Upper lobe of left lung (tissue), 4 donors: ENCODE measurements around the gene CCT5.

ENCODE experiments used
- EP300 ChIP-seq, 4 donors: sonication (generic); formaldehyde crosslinking; IDR thresholded peaks; one replicate each; pipeline ENCODE4 v1.5.1; 2017; ENCODE audit warnings: antibody characterized with exemption in 4 of 4, control low read depth in 2 of 4
- POLR2A ChIP-seq, 4 donors: fragments of 450-650 bp; IDR thresholded peaks; one replicate each; pipeline ENCODE4 v1.5.1; 2016 to 2017; ENCODE audit warnings: antibody characterized with exemption in 4 of 4, mild to moderate bottlenecking in 2 of 4
- TF ChIP-seq, protein P1 (sequence below), 6 experiments: fragments of 450-650 bp in 4 of 6; fragments of 200-600 bp in 2 of 6; sonication (generic) in 2 of 6; IDR thresholded peaks; one replicate each; pipeline ENCODE4 v1.5.1; 2016 to 2019; ENCODE audit warnings: antibody characterized with exemption in 6 of 6

DNA sequence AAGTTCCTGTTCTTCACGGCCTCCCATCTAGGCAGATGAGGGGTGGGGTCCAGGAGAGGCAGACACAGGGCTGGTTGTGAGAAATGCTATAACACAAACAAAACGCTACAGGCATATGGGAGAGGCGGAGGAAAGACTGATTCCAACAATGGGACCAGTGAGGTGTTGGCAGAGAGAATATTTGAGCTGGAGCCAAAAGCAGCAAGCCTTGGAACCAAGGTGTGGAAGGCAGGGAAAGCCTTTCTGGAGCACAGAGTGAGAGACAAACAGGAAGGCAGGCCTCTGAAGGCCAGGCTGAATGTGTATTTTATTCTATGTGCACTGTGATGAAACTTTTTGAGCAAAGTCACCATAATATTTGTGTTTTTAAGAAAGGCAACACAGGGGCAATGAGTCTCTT, 3.3 kb upstream of the CCT5 start:
- TF ChIP-seq, protein P1, sequence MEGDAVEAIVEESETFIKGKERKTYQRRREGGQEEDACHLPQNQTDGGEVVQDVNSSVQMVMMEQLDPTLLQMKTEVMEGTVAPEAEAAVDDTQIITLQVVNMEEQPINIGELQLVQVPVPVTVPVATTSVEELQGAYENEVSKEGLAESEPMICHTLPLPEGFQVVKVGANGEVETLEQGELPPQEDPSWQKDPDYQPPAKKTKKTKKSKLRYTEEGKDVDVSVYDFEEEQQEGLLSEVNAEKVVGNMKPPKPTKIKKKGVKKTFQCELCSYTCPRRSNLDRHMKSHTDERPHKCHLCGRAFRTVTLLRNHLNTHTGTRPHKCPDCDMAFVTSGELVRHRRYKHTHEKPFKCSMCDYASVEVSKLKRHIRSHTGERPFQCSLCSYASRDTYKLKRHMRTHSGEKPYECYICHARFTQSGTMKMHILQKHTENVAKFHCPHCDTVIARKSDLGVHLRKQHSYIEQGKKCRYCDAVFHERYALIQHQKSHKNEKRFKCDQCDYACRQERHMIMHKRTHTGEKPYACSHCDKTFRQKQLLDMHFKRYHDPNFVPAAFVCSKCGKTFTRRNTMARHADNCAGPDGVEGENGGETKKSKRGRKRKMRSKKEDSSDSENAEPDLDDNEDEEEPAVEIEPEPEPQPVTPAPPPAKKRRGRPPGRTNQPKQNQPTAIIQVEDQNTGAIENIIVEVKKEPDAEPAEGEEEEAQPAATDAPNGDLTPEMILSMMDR (IDR thresholded peaks at IDR 0.05) = no peak
- TF ChIP-seq EP300 (IDR thresholded peaks at IDR 0.05) (no peak), POLR2A (IDR thresholded peaks at IDR 0.05) (no peak)
